Peyer's patch (tissue), 4 donors: Measurements from ENCODE around the gene SEM1. TPM values are rescaled to one million over a fixed set of nuclear protein-coding genes. Genes with fewer than 3 reads are reported as not detected.
"Not testable (repeated sequence)": the region's sequence is repeated elsewhere in the genome, so short reads cannot be mapped to it uniquely, and the experiment has no call there.

Source experiments
- DNase-seq, 3 donors: peaks; one replicate each; pipeline ENCODE4 v3.0.0-alpha.2; 2017 to 2019
- H3K27ac ChIP-seq, 4 donors: fragments of 200-600 bp; sonication (generic); one replicate each; pipeline ENCODE4 v1.5.1; 2016 to 2019
- H3K27me3 ChIP-seq, 2 donors: fragments of 200-600 bp; sonication (generic); one replicate each; pipeline ENCODE4 v1.5.1; 2019
- H3K36me3 ChIP-seq, 3 donors: fragments of 200-600 bp; sonication (generic); one replicate each; pipeline ENCODE4 v1.5.1; 2016 to 2019
- H3K4me1 ChIP-seq, 4 donors: fragments of 200-600 bp; sonication (generic); one replicate each; pipeline ENCODE4 v1.5.1; 2016 to 2019
- H3K4me3 ChIP-seq, 4 donors: fragments of 200-600 bp; sonication (generic); 1 replicate in 3 of 4; 2 replicates in 1 of 4; pipeline ENCODE4 v1.5.1; 2016 to 2019; ENCODE audit warnings: mild to moderate bottlenecking in 1 of 4
- H3K9me3 ChIP-seq, 4 donors: fragments of 200-600 bp; sonication (generic); one replicate each; pipeline ENCODE4 v1.5.1; 2016 to 2019; ENCODE audit warnings: mild to moderate bottlenecking in 1 of 4
- CTCF ChIP-seq, 6 experiments: fragments of 450-650 bp in 4 of 6; fragments of 200-600 bp in 2 of 6; sonication (generic) in 1 of 6; IDR thresholded peaks; one replicate each; pipeline ENCODE4 v1.5.1; 2017 to 2019; ENCODE audit warnings: antibody characterized with exemption in 6 of 6, mild to moderate bottlenecking in 3 of 6, moderate library complexity in 1 of 6
- POLR2A ChIP-seq, 2 donors: fragments of 450-650 bp; IDR thresholded peaks; one replicate each; pipeline ENCODE4 v1.5.1; 2017; ENCODE audit warnings: antibody characterized with exemption in 2 of 2, mild to moderate bottlenecking in 2 of 2, moderate library complexity in 2 of 2
- total RNA-seq, 4 donors: library from RNA; depleted of rRNA; stranded (reverse); fragments of >200 nt; gene quantifications; one replicate each; pipeline ENCODE4 v1.1.0, GENCODE V29; 2016

Gene SEM1
- total RNA-seq, 4 donors from 2014 or later: 9.2 to 20.0 (median 15.3) TPM

- TF ChIP-seq POLR2A (IDR thresholded peaks at IDR 0.05) (no peak), CTCF (IDR thresholded peaks at IDR 0.05) (no peak)
- DNase-seq: no peak
Observed at GRCh38 chr7:96723622-96724021, 14.0 kb upstream of the SEM1 start.

GRCh38 chr7:96722928-96723327, 13.3 kb upstream of the SEM1 start:
- H3K4me3 ChIP-seq, H3K36me3 ChIP-seq, H3K27me3 ChIP-seq, H3K27ac ChIP-seq, H3K4me1 ChIP-seq, H3K9me3 ChIP-seq, DNase-seq: not testable (repeated sequence)

More at GRCh38 chr7:96723622-96724021, 14.0 kb upstream of the SEM1 start:
- Histone ChIP-seq H3K27ac (no peak overlapping the region), H3K9me3 (no peaks in the 10 kb centered on the region), H3K4me3 (no peak overlapping the region), H3K36me3 (no peaks in the 10 kb centered on the region), H3K4me1 (no peaks in the 10 kb centered on the region), H3K27me3 (no peaks in the 10 kb centered on the region)

- TF ChIP-seq CTCF (IDR thresholded peaks at IDR 0.05) (no peak), POLR2A (IDR thresholded peaks at IDR 0.05) (no peak)
- no peak for DNase-seq
- no peaks in the 10 kb centered on the region for H3K4me1 ChIP-seq
- no peaks in the 10 kb centered on the region for H3K9me3 ChIP-seq
- no peaks in the 10 kb centered on the region for H3K27me3 ChIP-seq
- no peak overlapping the region for H3K27ac ChIP-seq
- H3K4me3 ChIP-seq: no peak overlapping the region
- no peaks in the 10 kb centered on the region for H3K36me3 ChIP-seq
Observed at GRCh38 chr7:96720843-96721242, 11.2 kb upstream of the SEM1 start.

GRCh38 chr7:96719164-96719563, 9.5 kb upstream of the SEM1 start:
- TF ChIP-seq CTCF (IDR thresholded peaks at IDR 0.05) (no peak), POLR2A (IDR thresholded peaks at IDR 0.05) (no peak)
- Histone ChIP-seq H3K9me3 (no peaks in the 10 kb centered on the region), H3K36me3 (no peaks in the 10 kb centered on the region), H3K27ac (no peak overlapping the region), H3K27me3 (no peaks in the 10 kb centered on the region), H3K4me1 (no peaks in the 10 kb centered on the region), H3K4me3 (no peak overlapping the region)
- no peak for DNase-seq

GRCh38 chr7:96718107-96719003, 8.7 kb upstream of the SEM1 start:
- Histone ChIP-seq H3K4me3 (no peak overlapping the region), H3K27me3 (no peaks in the 10 kb centered on the region), H3K4me1 (no peaks in the 10 kb centered on the region), H3K9me3 (peaks cover 0 to under 1% (median 0%) of the 10 kb centered on the region in 4 donors), H3K36me3 (no peaks in the 10 kb centered on the region), H3K27ac (no peak overlapping the region)
- TF ChIP-seq POLR2A (IDR thresholded peaks at IDR 0.05) (no peak), CTCF (IDR thresholded peaks at IDR 0.05) (no peak)
- no peak for DNase-seq

- Histone ChIP-seq H3K36me3 (no peaks in the 10 kb centered on the region), H3K27me3 (no peaks in the 10 kb centered on the region), H3K9me3 (peaks cover 0 to 7% (median 0%) of the 10 kb centered on the region in 4 donors), H3K27ac (no peak overlapping the region), H3K4me1 (peaks cover 0 to 9% (median 0%) of the 10 kb centered on the region in 4 donors), H3K4me3 (no peak overlapping the region)
- no peak for DNase-seq
- no peak for TF ChIP-seq POLR2A (IDR thresholded peaks at IDR 0.05)
- TF ChIP-seq CTCF (IDR thresholded peaks at IDR 0.05): no peak
Observed at GRCh38 chr7:96713037-96713436, 3.4 kb upstream of the SEM1 start.
